Activated CD8-positive, alpha-beta T cell treated with anti-CD3 and anti-CD28 coated beads, Interleukin-2, amount 10 ng/mL, durations not matched to agents 7 days and 5 days (primary cell): ENCODE measurements around the gene CASTOR1. TPM values are rescaled to one million over a fixed set of nuclear protein-coding genes. Genes with fewer than 3 reads are reported as not detected.
A peak's percentile ranks its signal among the peaks of the same experiment; 100 is the strongest.

Experiments
- ATAC-seq: fragments of 150-1000 bp; cut with Tn5 transposase; one replicate; pipeline ENCODE4 v1.10.0; 2021; ENCODE audit warnings: moderate library complexity
- CTCF ChIA-PET: fragments of 350-600 bp; sonication (Branson Sonifier 250); formaldehyde crosslinking; loops from one replicate; lab custom pipeline; 2021; ENCODE audit warnings: antibody characterized with exemption; lab: Charles Lee
- POLR2A ChIA-PET: fragments of 350-600 bp; sonication (Branson Sonifier 250); formaldehyde crosslinking; loops from one replicate; lab custom pipeline; 2021; ENCODE audit warnings: antibody characterized with exemption; lab: Charles Lee
- DNase-seq: peaks from one replicate; pipeline ENCODE4 v3.0.0-alpha.2; 2020
- H3K27ac Mint-ChIP-seq: one replicate; pipeline ENCODE4 v1.8.0; 2021; ENCODE audit warnings: mild to moderate bottlenecking, mixed read lengths
- H3K27me3 Mint-ChIP-seq: one replicate; pipeline ENCODE4 v1.8.0; 2021; ENCODE audit warnings: low read depth, mixed read lengths
- H3K36me3 Mint-ChIP-seq: one replicate; pipeline ENCODE4 v1.8.0; 2021; ENCODE audit warnings: low read depth, mixed read lengths
- H3K4me1 Mint-ChIP-seq: one replicate; pipeline ENCODE4 v1.8.0; 2021; ENCODE audit warnings: low read depth, mixed read lengths
- H3K4me3 Mint-ChIP-seq: one replicate; pipeline ENCODE4 v1.8.0; 2021; ENCODE audit warnings: mild to moderate bottlenecking, mixed read lengths
- H3K9me3 Mint-ChIP-seq: one replicate; pipeline ENCODE4 v1.8.0; 2022; ENCODE audit warnings: mixed read lengths; ENCODE audit not compliant: insufficient read depth
- total RNA-seq, 2 experiments: library from RNA; stranded (reverse); gene quantifications; one replicate each; pipeline ENCODE4 v1.2.3, GENCODE V29; 2021

Gene CASTOR1
- total RNA-seq, 2 experiments from 2014 or later, result 24.5 to 25.4 TPM

DNA sequence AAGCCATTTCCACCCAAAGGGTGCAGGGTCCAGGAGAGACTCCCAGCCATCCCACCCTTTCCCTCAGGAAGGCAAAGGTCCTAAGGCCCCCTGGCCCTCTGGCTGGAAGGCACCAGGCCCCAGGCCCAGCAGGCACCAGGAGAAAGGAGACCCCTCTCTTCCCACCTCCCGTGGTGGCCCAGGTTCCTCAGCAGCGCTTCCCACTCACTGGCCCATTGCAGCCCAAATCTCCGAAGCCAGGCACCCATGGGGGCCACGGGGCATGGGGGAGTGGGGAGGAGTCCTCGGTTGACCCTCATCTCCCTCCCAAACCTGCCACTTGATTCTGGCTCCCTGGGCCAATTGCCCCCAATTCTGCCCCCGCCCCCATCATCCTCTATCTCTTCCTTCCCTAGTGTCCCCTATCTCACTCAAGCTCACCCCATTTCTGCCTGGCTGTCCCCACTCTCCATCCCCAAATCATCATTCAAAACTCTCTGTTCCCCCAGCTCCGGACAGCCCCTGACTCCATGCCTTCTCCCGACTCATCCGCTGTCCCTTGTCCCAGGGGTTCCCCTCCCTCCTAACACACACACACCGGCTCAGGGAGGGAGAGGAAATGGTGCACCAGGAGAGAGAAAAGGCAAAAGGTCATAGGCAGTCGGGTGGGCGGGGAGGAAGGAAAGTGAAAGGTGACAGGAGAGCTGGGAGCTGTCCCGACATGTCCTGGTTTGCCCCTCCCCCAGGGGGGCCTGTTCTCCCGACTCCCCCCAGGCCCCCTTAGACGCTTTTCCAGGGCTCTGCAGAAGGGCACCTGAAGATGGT lies 43.9 kb downstream of the CASTOR1 start:
- ChIA-PET CTCF (interaction anchor here (1.0 to 2.6 kb wide), 6 partner anchors 9 to 145 kb away, joined by 3 to 12 read pairs (median 6); no protein-coding TSS in a partner anchor), POLR2A (interaction anchor here (1.0 to 4.7 kb wide), 8 partner anchors 11 to 137 kb away, joined by 3 to 21 read pairs (median 5); no protein-coding TSS in a partner anchor)
- peaks cover 62% of the 10 kb centered on the region for H3K36me3 Mint-ChIP-seq
- peak overlapping the region; percentile 98 for H3K27ac Mint-ChIP-seq
- DNase-seq, result no peak
- H3K27me3 Mint-ChIP-seq, result no peaks in the 10 kb centered on the region
- H3K9me3 Mint-ChIP-seq, result no peaks in the 10 kb centered on the region
- peak; percentile 1 for ATAC-seq
- H3K4me1 Mint-ChIP-seq, result peaks cover 77% of the 10 kb centered on the region
- peak overlapping the region; percentile 99 for H3K4me3 Mint-ChIP-seq

DNA sequence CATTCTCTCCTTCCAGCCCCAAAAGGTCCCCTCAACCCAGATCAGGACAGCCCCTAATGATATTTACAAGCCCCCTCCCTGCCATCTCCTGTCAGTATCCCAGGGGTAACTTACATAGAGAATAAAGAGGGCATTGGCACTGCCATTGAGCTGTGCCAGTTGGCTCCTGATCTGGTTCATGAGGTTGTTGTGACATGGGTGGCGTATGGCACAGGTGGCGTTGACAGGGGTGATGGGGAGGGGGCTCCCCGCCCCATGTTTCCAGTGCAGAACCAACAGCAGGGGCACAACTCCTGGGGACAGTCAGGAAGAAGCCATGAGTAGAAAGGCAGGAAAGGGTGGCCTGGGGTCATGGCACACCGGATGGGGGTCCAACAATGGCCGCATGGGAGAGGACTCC lies 44.7 kb downstream of the CASTOR1 start:
- no peak for DNase-seq
- ATAC-seq, result no peak
- peak overlapping the region; percentile 99 for H3K4me3 Mint-ChIP-seq
- peaks cover 66% of the 10 kb centered on the region for H3K36me3 Mint-ChIP-seq
- ChIA-PET CTCF (interaction anchor here (1.0 to 2.6 kb wide), 4 partner anchors 8 to 145 kb away, joined by 3 to 12 read pairs (median 6); no protein-coding TSS in a partner anchor), POLR2A (interaction anchor here (1.5 to 4.7 kb wide), 4 partner anchors 11 to 66 kb away, joined by 3 to 21 read pairs (median 6); no protein-coding TSS in a partner anchor)
- peak overlapping the region; percentile 98 for H3K27ac Mint-ChIP-seq
- H3K4me1 Mint-ChIP-seq, result peaks cover 73% of the 10 kb centered on the region
- H3K9me3 Mint-ChIP-seq, result no peaks in the 10 kb centered on the region
- no peaks in the 10 kb centered on the region for H3K27me3 Mint-ChIP-seq

GRCh38 chr22:30244066-30244465 lies 45.2 kb downstream of the CASTOR1 start:
- Mint-ChIP-seq H3K4me1 (peaks cover 73% of the 10 kb centered on the region), H3K27ac (peak overlapping the region; percentile 98), H3K9me3 (no peaks in the 10 kb centered on the region), H3K4me3 (peak overlapping the region; percentile 99), H3K27me3 (no peaks in the 10 kb centered on the region), H3K36me3 (peaks cover 70% of the 10 kb centered on the region)
- ATAC-seq, result no peak
- ChIA-PET CTCF (interaction anchor here (1.0 to 2.3 kb wide), 3 partner anchors 19 to 155 kb away, joined by 4 to 12 read pairs (median 4); no protein-coding TSS in a partner anchor), POLR2A (interaction anchor here (1.5 to 4.7 kb wide), 2 partner anchors 10 to 23 kb away, joined by 3 to 21 read pairs; no protein-coding TSS in a partner anchor)
- no peak for DNase-seq

GRCh38 chr22:30243661-30244060 lies 45.6 kb downstream of the CASTOR1 start:
- ChIA-PET CTCF (interaction anchor here (0.6 to 2.3 kb wide), 4 partner anchors 11 to 154 kb away, joined by 3 to 12 read pairs (median 4); no protein-coding TSS in a partner anchor), POLR2A (interaction anchor here (1.5 to 4.7 kb wide), 2 partner anchors 10 to 23 kb away, joined by 3 to 21 read pairs; no protein-coding TSS in a partner anchor)
- Mint-ChIP-seq H3K27me3 (no peaks in the 10 kb centered on the region), H3K27ac (peak overlapping the region; percentile 98), H3K4me1 (peaks cover 73% of the 10 kb centered on the region), H3K4me3 (peak overlapping the region; percentile 99), H3K9me3 (no peaks in the 10 kb centered on the region), H3K36me3 (peaks cover 73% of the 10 kb centered on the region)
- DNase-seq (no peak), ATAC-seq (no peak)

- no peaks in the 10 kb centered on the region for H3K27me3 Mint-ChIP-seq
- no peaks in the 10 kb centered on the region for H3K9me3 Mint-ChIP-seq
- peaks cover 82% of the 10 kb centered on the region for H3K36me3 Mint-ChIP-seq
- peak overlapping the region; percentile 99 for H3K4me3 Mint-ChIP-seq
- ChIA-PET POLR2A (interaction anchor here (0.6 to 1.3 kb wide), 2 partner anchors 51 to 66 kb away, joined by 3 read pairs; no protein-coding TSS in a partner anchor), CTCF (interaction anchor here (1.4 kb wide), 1 partner anchor 135 kb away, joined by 3 read pairs; no protein-coding TSS in a partner anchor)
- H3K4me1 Mint-ChIP-seq, result peaks cover 73% of the 10 kb centered on the region
- H3K27ac Mint-ChIP-seq, result peak overlapping the region; percentile 98
- no peak for ATAC-seq
- no peak for DNase-seq
Observed at GRCh38 chr22:30241576-30242371, 47.5 kb downstream of the CASTOR1 start.

- Mint-ChIP-seq H3K27ac (peak overlapping the region; percentile 98), H3K9me3 (no peaks in the 10 kb centered on the region), H3K27me3 (no peaks in the 10 kb centered on the region), H3K4me3 (peak overlapping the region; percentile 99), H3K36me3 (peaks cover 74% of the 10 kb centered on the region), H3K4me1 (peaks cover 81% of the 10 kb centered on the region)
- CTCF ChIA-PET, result no interaction called here
- POLR2A ChIA-PET, result interaction anchor here (0.7 to 1.0 kb wide), 3 partner anchors 20 to 62 kb away, joined by 3 to 4 read pairs (median 3); no protein-coding TSS in a partner anchor
- DNase-seq, result no peak
- no peak for ATAC-seq
Observed at GRCh38 chr22:30240541-30241417, 48.5 kb downstream of the CASTOR1 start.

- Mint-ChIP-seq H3K9me3 (no peaks in the 10 kb centered on the region), H3K4me3 (peak overlapping the region; percentile 56), H3K27me3 (no peaks in the 10 kb centered on the region), H3K27ac (peak overlapping the region; percentile 79), H3K36me3 (peaks cover 63% of the 10 kb centered on the region), H3K4me1 (peaks cover 88% of the 10 kb centered on the region)
- DNase-seq, result no peak
- POLR2A ChIA-PET, result interaction anchor here (0.7 to 1.3 kb wide), 4 partner anchors 12 to 61 kb away, joined by 3 to 4 read pairs (median 3); no protein-coding TSS in a partner anchor
- ATAC-seq, result no peak
- CTCF ChIA-PET, result interaction anchor here (3.1 kb wide), 1 partner anchor 132 kb away, joined by 22 read pairs; no protein-coding TSS in a partner anchor
Observed at GRCh38 chr22:30239488-30240405, 49.6 kb downstream of the CASTOR1 start.

GRCh38 chr22:30238661-30239487 lies 50.4 kb downstream of the CASTOR1 start:
- Mint-ChIP-seq H3K4me1 (peaks cover 89% of the 10 kb centered on the region), H3K4me3 (peak overlapping the region; percentile 51), H3K27me3 (no peaks in the 10 kb centered on the region), H3K9me3 (no peaks in the 10 kb centered on the region), H3K36me3 (peaks cover 55% of the 10 kb centered on the region), H3K27ac (peak overlapping the region; percentile 79)
- ATAC-seq (peak; percentile 42), DNase-seq (peak; percentile 65)
- CTCF ChIA-PET, result interaction anchor here (1.3 to 3.1 kb wide), 3 partner anchors 61 to 150 kb away, joined by 3 to 22 read pairs (median 6); no protein-coding TSS in a partner anchor
- POLR2A ChIA-PET, result interaction anchor here (0.6 to 1.5 kb wide), 5 partner anchors 18 to 134 kb away, joined by 3 to 5 read pairs (median 3); no protein-coding TSS in a partner anchor

GRCh38 chr22:30238136-30238535 lies 51.2 kb downstream of the CASTOR1 start:
- Mint-ChIP-seq H3K27me3 (no peaks in the 10 kb centered on the region), H3K4me1 (peaks cover 90% of the 10 kb centered on the region), H3K36me3 (peaks cover 47% of the 10 kb centered on the region), H3K4me3 (no peak overlapping the region), H3K27ac (peak overlapping the region; percentile 79), H3K9me3 (no peaks in the 10 kb centered on the region)
- POLR2A ChIA-PET, result interaction anchor here (0.9 to 1.5 kb wide), 3 partner anchors 18 to 130 kb away, joined by 3 to 5 read pairs (median 4); no protein-coding TSS in a partner anchor
- ATAC-seq (no peak), DNase-seq (no peak)
- CTCF ChIA-PET, result interaction anchor here (1.3 to 3.1 kb wide), 4 partner anchors 17 to 150 kb away, joined by 3 to 22 read pairs (median 6); no protein-coding TSS in a partner anchor
